ENCODE results near the gene C13orf46.

- TF ChIP-seq BHLHE40 (IDR thresholded peaks at IDR 0.05; ENCODE audit: borderline replicate concordance) (no peak), FOXK2 (IDR thresholded peaks at IDR 0.05) (no peak), CTBP1 (IDR thresholded peaks at IDR 0.05; ENCODE audit: borderline replicate concordance) (no peak), FOXM1 (IDR thresholded peaks at IDR 0.05; ENCODE audit: borderline replicate concordance) (no peak), SP1 (IDR thresholded peaks at IDR 0.05) (no peak), PKNOX1 (IDR thresholded peaks at IDR 0.05) (no peak), ARNT (IDR thresholded peaks at IDR 0.05) (no peak), SUZ12 (IDR thresholded peaks at IDR 0.05) (no peak), LEF1 (IDR thresholded peaks at IDR 0.05; ENCODE audit: borderline replicate concordance) (no peak), ELF4 (IDR thresholded peaks at IDR 0.05) (no peak), NFRKB (IDR thresholded peaks at IDR 0.05) (no peak), ZNF384 (IDR thresholded peaks at IDR 0.05) (no peak), L3MBTL2 (conservative IDR thresholded peaks at IDR 0.05) (no peak), TARDBP (IDR thresholded peaks at IDR 0.05) (no peak)
These were observed 17.4 kb upstream of the C13orf46 start for GRCh38 chr13:113991191-113991669.

Data from HEK293T (cell line).